SK-N-MC (cell line): ENCODE measurements around the gene GCLM.

Experiments
- EZH2 ChIP-seq: fragments of 200-600 bp; sonication (generic); IDR thresholded peaks from one replicate; pipeline ENCODE4 v1.6.1; 2017; ENCODE audit warnings: antibody characterized with exemption
- POLR2AphosphoS5 ChIP-seq: IDR thresholded peaks from 2 replicates; pipeline ENCODE4 v1.6.1; 2012; ENCODE audit warnings: mild to moderate bottlenecking, low read depth, low read length, borderline replicate concordance

DNA sequence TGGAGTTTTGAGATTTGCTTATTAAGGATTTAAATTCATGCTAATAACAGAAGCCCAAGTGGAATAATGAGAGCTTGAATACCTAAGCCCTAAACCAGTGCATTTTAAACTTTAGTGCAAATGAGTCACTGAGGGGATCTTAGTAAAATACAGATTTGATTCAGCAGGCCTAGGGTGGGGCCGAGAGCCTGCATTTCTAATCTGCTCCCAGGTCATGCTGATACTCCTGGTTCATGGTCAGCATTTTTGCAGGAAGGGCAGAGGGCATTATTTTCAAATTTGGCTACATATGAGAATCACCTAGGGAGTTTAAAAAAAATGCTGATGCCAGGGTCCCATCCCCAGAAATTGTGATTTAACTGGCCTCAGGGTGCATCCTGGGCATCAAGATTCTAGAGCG lies 69.5 kb downstream of the GCLM start:
- no peak for TF ChIP-seq POLR2AphosphoS5
- no peak for TF ChIP-seq EZH2
